Caco-2 (cell line): ENCODE measurements around the gene CMTM4. TPM values are rescaled to one million over a fixed set of nuclear protein-coding genes. Genes with fewer than 3 reads are reported as not detected.
A peak's percentile ranks its signal among the peaks of the same experiment; 100 is the strongest.

ENCODE experiments used
- BruUV-seq: library from RNA; stranded (reverse); fragments of 400-500 nt; replicated peaks from 2 replicates; lab custom pipeline; 2021; lab: Mats Ljungman, UMichigan
- CTCF ChIA-PET: fragments of 300-600 bp; sonication (Branson Sonifier 250); formaldehyde crosslinking; loops from one replicate; lab custom pipeline; 2022; ENCODE audit warnings: antibody characterized with exemption; lab: Charles Lee
- POLR2A ChIA-PET: fragments of 300-600 bp; sonication (Branson Sonifier 250); formaldehyde crosslinking; loops from one replicate; lab custom pipeline; 2022; ENCODE audit warnings: antibody characterized with exemption; lab: Charles Lee
- DNase-seq, 2 experiments: peaks; one replicate each; pipeline versions ENCODE4 v3.0.0 to v3.0.0-alpha.2; 2020 to 2022
- H3K27me3 ChIP-seq: replicated peaks from 2 replicates; pipeline ENCODE4 v1.6.0; 2011; ENCODE audit warnings: low read length; ENCODE audit not compliant: control insufficient read depth, insufficient read depth
- H3K36me3 ChIP-seq: 2 replicates; pipeline ENCODE4 v1.5.1; 2011; ENCODE audit warnings: low read length; ENCODE audit not compliant: control insufficient read depth, insufficient read depth
- H3K4me1 ChIP-seq: fragments of 250-450 bp; sonication (Bioruptor Pico); 2 replicates; pipeline ENCODE4 v1.5.1; 2020; ENCODE audit warnings: mild to moderate bottlenecking
- H3K4me3 ChIP-seq: 2 replicates; pipeline ENCODE4 v1.5.1; 2011; ENCODE audit warnings: low read depth, mild to moderate bottlenecking, control low read depth, low read length
- H3K9me3 ChIP-seq: fragments of 250-450 bp; sonication (Bioruptor Pico); 2 replicates; pipeline ENCODE4 v1.5.1; 2020; ENCODE audit warnings: mild to moderate bottlenecking, moderate library complexity
- H3K27ac Mint-ChIP-seq: one replicate; pipeline ENCODE4 v1.8.0; 2022; ENCODE audit warnings: mixed read lengths; ENCODE audit not compliant: unreplicated experiment
- H3K27me3 Mint-ChIP-seq: one replicate; pipeline ENCODE4 v1.8.0; 2022; ENCODE audit warnings: mixed read lengths; ENCODE audit not compliant: insufficient read depth, unreplicated experiment
- H3K36me3 Mint-ChIP-seq: one replicate; pipeline ENCODE4 v1.8.0; 2022; ENCODE audit warnings: mild to moderate bottlenecking, mixed read lengths; ENCODE audit not compliant: insufficient read depth, unreplicated experiment
- H3K4me1 Mint-ChIP-seq: one replicate; pipeline ENCODE4 v1.8.0; 2022; ENCODE audit warnings: low read depth, mixed read lengths; ENCODE audit not compliant: unreplicated experiment
- H3K4me3 Mint-ChIP-seq: one replicate; pipeline ENCODE4 v1.8.0; 2022; ENCODE audit warnings: mild to moderate bottlenecking, moderate library complexity, mixed read lengths; ENCODE audit not compliant: unreplicated experiment
- H3K9me3 Mint-ChIP-seq: one replicate; pipeline ENCODE4 v1.8.0; 2022; ENCODE audit warnings: mixed read lengths; ENCODE audit not compliant: unreplicated experiment
- CTCF ChIP-seq, 2 experiments: fragments of 200-600 bp in 1 of 2; IDR thresholded peaks; 1 replicate in 1 of 2; 2 replicates in 1 of 2; pipeline versions ENCODE4 v1.5.1 to v1.8.0; 2011 to 2022; ENCODE audit warnings: antibody characterized with exemption in 1 of 2, control low read depth in 1 of 2, inconsistent platforms in 1 of 2, low read depth in 1 of 2, low read length in 1 of 2, mild to moderate bottlenecking in 1 of 2, moderate library complexity in 1 of 2; ENCODE audit not compliant: insufficient read depth in 1 of 2, severe bottlenecking in 1 of 2, unreplicated experiment in 1 of 2
- intact Hi-C: fragments of 100-400 bp; cut with micrococcal nuclease; formaldehyde crosslinking; loops from one replicate; pipeline ENCODE4 v1.10.0; 2022; ENCODE audit not compliant: unreplicated experiment
- total RNA-seq: library from RNA; stranded (reverse); gene quantifications from 2 replicates; pipeline ENCODE4 v1.2.3, GENCODE V29; 2022

Gene CMTM4
- total RNA-seq, 1 experiment from 2014 or later: 108 TPM

- Histone ChIP-seq H3K36me3 (0 out of 2 replicates have a peak, but pooled peaks cover 1% of the 10 kb centered on the region), H3K4me1 (peaks cover 23% of the 10 kb centered on the region), H3K9me3 (no peaks in the 10 kb centered on the region; the same call in 1 of the 2 replicates), H3K4me3 (no peak overlapping the region), H3K27me3 (no peaks in the 10 kb centered on the region)
- H3K27me3 Mint-ChIP-seq: no peaks in the 10 kb centered on the region
- peaks cover 10% of the 10 kb centered on the region for H3K4me1 Mint-ChIP-seq
- ChIA-PET CTCF (no interaction called here), POLR2A (no interaction called here)
- H3K36me3 Mint-ChIP-seq: peaks cover 52% of the 10 kb centered on the region
- H3K4me3 Mint-ChIP-seq: peak overlapping the region; percentile 4
- no peak overlapping the region for H3K27ac Mint-ChIP-seq
- no peak for DNase-seq
- intact Hi-C loops: no loop called here
- BruUV-seq: no TSS peak
- no peaks in the 10 kb centered on the region for H3K9me3 Mint-ChIP-seq
- no peak for TF ChIP-seq CTCF (IDR thresholded peaks at IDR 0.05; ENCODE audit: insufficient read depth in 1 of 2, low read depth in 1 of 2, low read length in 1 of 2, severe bottlenecking in 1 of 2, unreplicated experiment in 1 of 2)
Observed at GRCh38 chr16:66712512-66712911, 16.0 kb upstream of the CMTM4 start.

- ChIA-PET CTCF (no interaction called here), POLR2A (no interaction called here)
- H3K4me1 Mint-ChIP-seq: peaks cover 10% of the 10 kb centered on the region
- BruUV-seq: no TSS peak
- TF ChIP-seq CTCF (IDR thresholded peaks at IDR 0.05; ENCODE audit: insufficient read depth in 1 of 2, low read depth in 1 of 2, low read length in 1 of 2, severe bottlenecking in 1 of 2, unreplicated experiment in 1 of 2): no peak
- Histone ChIP-seq H3K9me3 (no peaks in the 10 kb centered on the region; the same call in 1 of the 2 replicates), H3K4me1 (peaks cover 18% of the 10 kb centered on the region), H3K4me3 (no peak overlapping the region), H3K27me3 (no peaks in the 10 kb centered on the region), H3K36me3 (no peaks in the 10 kb centered on the region)
- no peak overlapping the region for H3K4me3 Mint-ChIP-seq
- intact Hi-C loops: no loop called here
- no peak for DNase-seq
- peaks cover 42% of the 10 kb centered on the region for H3K36me3 Mint-ChIP-seq
- H3K27me3 Mint-ChIP-seq: no peaks in the 10 kb centered on the region
- no peak overlapping the region for H3K27ac Mint-ChIP-seq
- H3K9me3 Mint-ChIP-seq: no peaks in the 10 kb centered on the region
Observed at GRCh38 chr16:66711581-66711980, 15.0 kb upstream of the CMTM4 start.

GRCh38 chr16:66706506-66706880, 9.9 kb upstream of the CMTM4 start:
- intact Hi-C loops: no loop called here
- no TSS peak for BruUV-seq
- Mint-ChIP-seq H3K4me1 (no peaks in the 10 kb centered on the region), H3K9me3 (no peaks in the 10 kb centered on the region), H3K27ac (no peak overlapping the region), H3K27me3 (no peaks in the 10 kb centered on the region), H3K4me3 (no peak overlapping the region), H3K36me3 (no peaks in the 10 kb centered on the region)
- no peak for DNase-seq
- Histone ChIP-seq H3K27me3 (no peaks in the 10 kb centered on the region), H3K9me3 (no peaks in the 10 kb centered on the region), H3K36me3 (no peaks in the 10 kb centered on the region), H3K4me1 (no peaks in the 10 kb centered on the region), H3K4me3 (no peak overlapping the region)
- no peak for TF ChIP-seq CTCF (IDR thresholded peaks at IDR 0.05; ENCODE audit: insufficient read depth in 1 of 2, low read depth in 1 of 2, low read length in 1 of 2, severe bottlenecking in 1 of 2, unreplicated experiment in 1 of 2)
- ChIA-PET CTCF (no interaction called here), POLR2A (no interaction called here)
